Mesothelial cell of epicardium (in vitro differentiated cells): ENCODE measurements around the gene BLCAP. TPM values are rescaled to one million over a fixed set of nuclear protein-coding genes. Genes with fewer than 3 reads are reported as not detected.

Experiments
- DNase-seq, 2 experiments: peaks; one replicate each; pipeline ENCODE4 v3.0.0; 2021; ENCODE audit warnings: low spot score in 2 of 2; ENCODE audit not compliant: unreplicated experiment in 2 of 2
- H3K27ac Mint-ChIP-seq: 2 replicates; pipeline ENCODE4 v1.8.0; 2021; ENCODE audit warnings: mixed read lengths
- H3K27me3 Mint-ChIP-seq: 2 replicates; pipeline ENCODE4 v1.8.0; 2021; ENCODE audit warnings: low read depth, mixed read lengths
- H3K36me3 Mint-ChIP-seq: 2 replicates; pipeline ENCODE4 v1.8.0; 2021; ENCODE audit warnings: mixed read lengths
- H3K4me1 Mint-ChIP-seq: 2 replicates; pipeline ENCODE4 v1.8.0; 2021; ENCODE audit warnings: mixed read lengths
- H3K4me3 Mint-ChIP-seq: 2 replicates; pipeline ENCODE4 v1.8.0; 2021; ENCODE audit warnings: mild to moderate bottlenecking, moderate library complexity, mixed read lengths
- H3K9me3 Mint-ChIP-seq: 2 replicates; pipeline ENCODE4 v1.8.0; 2021; ENCODE audit warnings: mixed read lengths
- total RNA-seq: library from RNA; stranded (reverse); gene quantifications from 3 replicates; pipeline ENCODE4 v1.2.1, GENCODE V29; 2021
- TF ChIP-seq, protein P1 (sequence below): fragments of 200-600 bp; sonication (generic); IDR thresholded peaks from one replicate; pipeline ENCODE4 v1.5.0; 2021; ENCODE audit warnings: antibody characterized with exemption; ENCODE audit not compliant: unreplicated experiment

The BLCAP gene
- total RNA-seq, 1 donor from 2014 or later: 76.2 TPM

DNA sequence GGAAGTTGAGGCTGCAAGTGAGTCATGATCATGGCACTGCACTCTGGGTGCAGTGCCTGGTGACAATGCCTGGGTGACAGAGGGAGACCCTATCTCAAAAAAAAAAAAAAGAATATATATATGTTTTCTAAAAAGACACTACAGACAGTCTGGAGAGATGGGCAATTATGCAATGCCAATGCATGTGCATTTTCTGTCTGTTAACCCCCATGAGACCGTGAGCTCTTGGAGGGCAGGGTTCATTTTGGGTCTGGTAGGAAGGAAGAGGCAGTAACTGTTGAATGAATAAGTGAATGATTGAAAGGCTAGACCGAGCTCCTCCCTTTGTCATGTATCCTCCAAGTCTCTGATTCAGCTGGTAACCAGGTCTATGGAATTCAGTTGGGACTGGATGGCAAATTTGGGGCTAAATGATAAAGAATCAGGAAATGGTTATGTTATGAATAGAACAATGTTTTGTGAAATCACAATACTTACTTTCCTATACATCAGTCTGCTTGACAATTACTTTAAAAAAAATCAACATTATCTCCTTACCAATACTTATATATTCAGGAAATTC, 5.6 kb upstream of the BLCAP start:
- Mint-ChIP-seq H3K4me1 (peaks cover 10% of the 10 kb centered on the region), H3K4me3 (no peak overlapping the region), H3K9me3 (no peaks in the 10 kb centered on the region), H3K36me3 (no peaks in the 10 kb centered on the region), H3K27ac (no peak overlapping the region), H3K27me3 (no peaks in the 10 kb centered on the region)
- DNase-seq: no peak
- TF ChIP-seq, protein P1, sequence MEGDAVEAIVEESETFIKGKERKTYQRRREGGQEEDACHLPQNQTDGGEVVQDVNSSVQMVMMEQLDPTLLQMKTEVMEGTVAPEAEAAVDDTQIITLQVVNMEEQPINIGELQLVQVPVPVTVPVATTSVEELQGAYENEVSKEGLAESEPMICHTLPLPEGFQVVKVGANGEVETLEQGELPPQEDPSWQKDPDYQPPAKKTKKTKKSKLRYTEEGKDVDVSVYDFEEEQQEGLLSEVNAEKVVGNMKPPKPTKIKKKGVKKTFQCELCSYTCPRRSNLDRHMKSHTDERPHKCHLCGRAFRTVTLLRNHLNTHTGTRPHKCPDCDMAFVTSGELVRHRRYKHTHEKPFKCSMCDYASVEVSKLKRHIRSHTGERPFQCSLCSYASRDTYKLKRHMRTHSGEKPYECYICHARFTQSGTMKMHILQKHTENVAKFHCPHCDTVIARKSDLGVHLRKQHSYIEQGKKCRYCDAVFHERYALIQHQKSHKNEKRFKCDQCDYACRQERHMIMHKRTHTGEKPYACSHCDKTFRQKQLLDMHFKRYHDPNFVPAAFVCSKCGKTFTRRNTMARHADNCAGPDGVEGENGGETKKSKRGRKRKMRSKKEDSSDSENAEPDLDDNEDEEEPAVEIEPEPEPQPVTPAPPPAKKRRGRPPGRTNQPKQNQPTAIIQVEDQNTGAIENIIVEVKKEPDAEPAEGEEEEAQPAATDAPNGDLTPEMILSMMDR: no peak

DNA sequence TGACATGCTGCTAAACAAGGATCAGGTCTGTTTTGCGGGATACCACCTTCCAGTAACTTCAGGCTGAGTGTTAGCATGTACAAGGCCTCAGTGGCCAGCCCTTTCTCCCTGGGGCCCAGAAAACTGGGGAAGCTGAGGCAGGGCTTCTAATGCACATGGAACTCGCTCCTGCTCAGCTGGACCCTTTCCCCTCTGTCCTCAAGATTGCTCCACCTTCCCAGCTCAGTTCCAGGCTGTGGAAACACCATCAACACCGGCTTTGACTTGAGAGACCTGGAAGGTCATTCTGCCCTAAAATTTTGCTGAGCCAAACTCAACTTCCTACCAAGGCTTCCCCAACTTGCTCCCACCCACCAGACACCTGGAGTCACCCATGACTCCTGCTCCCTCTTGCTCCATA, 4.2 kb upstream of the BLCAP start:
- Mint-ChIP-seq H3K4me3 (no peak overlapping the region), H3K9me3 (no peaks in the 10 kb centered on the region), H3K27me3 (no peaks in the 10 kb centered on the region), H3K27ac (no peak overlapping the region), H3K36me3 (no peaks in the 10 kb centered on the region), H3K4me1 (peaks cover 12% of the 10 kb centered on the region)
- TF ChIP-seq, protein P1: no peak
- DNase-seq: no peak

DNA sequence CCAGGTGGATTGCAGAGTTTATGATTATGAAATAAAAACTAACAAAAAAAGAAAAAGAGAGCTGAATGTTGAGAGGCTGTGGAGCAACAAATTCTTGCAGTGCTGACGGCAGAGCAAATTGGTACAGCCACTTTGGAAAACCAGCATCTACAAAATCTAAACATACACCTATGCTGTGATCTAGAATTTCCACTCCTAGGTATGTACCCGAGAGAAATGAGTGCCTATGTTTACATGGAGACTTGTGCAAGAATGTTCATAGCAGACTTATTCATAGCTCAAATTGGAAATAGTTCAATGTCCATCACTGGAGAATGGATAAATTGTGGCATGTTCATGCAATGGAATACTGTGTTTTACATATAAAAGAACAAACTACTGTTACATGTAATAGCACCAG, 3.0 kb upstream of the BLCAP start:
- H3K4me1 Mint-ChIP-seq: peaks cover 24% of the 10 kb centered on the region
- TF ChIP-seq, protein P1: no peak
- H3K36me3 Mint-ChIP-seq: no peaks in the 10 kb centered on the region
- DNase-seq: no peak
- no peak overlapping the region for H3K4me3 Mint-ChIP-seq
- no peaks in the 10 kb centered on the region for H3K9me3 Mint-ChIP-seq
- no peak overlapping the region for H3K27ac Mint-ChIP-seq
- H3K27me3 Mint-ChIP-seq: no peaks in the 10 kb centered on the region

DNA sequence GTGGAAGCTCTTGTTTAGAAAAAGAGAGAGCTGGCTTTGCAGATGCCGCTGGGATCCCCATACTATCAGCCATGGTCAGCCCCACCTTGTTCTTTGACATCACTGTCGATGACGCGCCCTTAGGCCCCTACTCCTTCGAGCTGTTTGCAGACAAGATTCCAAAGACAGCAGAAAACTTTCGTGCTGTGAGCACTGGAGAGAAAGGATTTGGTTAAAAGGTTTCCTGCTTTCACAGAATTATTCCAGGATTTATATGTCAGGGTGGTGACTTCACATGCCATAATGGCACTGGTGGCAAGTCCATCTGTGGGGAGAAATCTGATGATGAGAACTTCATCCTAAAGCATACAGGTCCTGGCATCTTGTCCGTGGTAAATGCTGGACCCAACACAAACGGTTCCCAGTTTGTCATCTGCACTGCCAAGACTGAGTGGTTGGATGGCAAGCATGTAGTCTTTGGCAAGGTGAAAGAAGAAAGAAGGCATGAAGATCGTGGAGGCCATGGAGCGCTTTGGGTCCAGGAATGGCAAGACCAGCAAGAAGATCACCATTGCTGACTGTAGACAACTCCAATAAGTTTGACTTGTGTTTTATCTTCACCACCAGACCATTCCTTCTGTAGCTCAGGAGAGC, 2.4 kb upstream of the BLCAP start:
- TF ChIP-seq, protein P1: no peak
- no peak overlapping the region for H3K4me3 Mint-ChIP-seq
- H3K36me3 Mint-ChIP-seq: no peaks in the 10 kb centered on the region
- H3K4me1 Mint-ChIP-seq: peaks cover 29% of the 10 kb centered on the region
- no peaks in the 10 kb centered on the region for H3K27me3 Mint-ChIP-seq
- no peaks in the 10 kb centered on the region for H3K9me3 Mint-ChIP-seq
- H3K27ac Mint-ChIP-seq: no peak overlapping the region
- DNase-seq: no peak

DNA sequence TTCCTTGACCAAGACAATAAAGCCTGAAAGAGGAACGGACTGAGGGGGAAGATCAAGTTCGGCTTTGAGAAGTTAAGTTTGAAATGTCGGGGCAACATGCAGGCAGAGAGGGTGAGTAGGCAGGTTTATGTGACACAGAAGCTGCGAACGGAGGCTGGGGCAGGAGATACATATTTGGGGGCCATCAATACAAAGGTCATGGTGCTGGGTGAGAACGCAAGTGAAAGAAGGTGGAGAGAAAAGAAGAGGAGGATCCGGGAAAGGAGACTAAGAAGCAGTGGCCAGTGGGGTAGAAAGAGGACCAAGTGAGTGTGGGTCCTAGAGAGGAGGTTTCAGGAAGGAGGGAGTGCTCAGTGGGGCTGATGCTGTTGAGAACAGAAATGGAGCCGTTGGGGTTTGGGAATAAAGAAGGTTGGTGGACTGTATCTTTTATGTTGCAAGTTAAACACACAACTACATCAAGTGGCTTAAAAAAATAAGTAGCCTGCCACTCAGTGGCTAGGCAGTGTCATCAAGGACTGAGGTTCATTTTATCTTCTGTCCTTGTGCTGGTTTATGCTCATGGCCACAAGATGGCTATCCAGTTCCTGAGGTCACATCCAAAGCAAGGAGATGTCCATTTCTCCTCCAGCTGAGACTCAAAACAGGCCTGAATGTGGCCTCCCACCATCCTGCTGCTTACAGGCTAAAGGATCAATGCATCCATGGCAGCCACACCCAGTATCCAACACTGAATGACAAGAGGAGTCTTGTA, 1.7 kb upstream of the BLCAP start:
- Mint-ChIP-seq H3K36me3 (no peaks in the 10 kb centered on the region), H3K27ac (peak overlapping the region; percentile 35), H3K27me3 (no peaks in the 10 kb centered on the region), H3K4me3 (peak overlapping the region; percentile 92), H3K4me1 (peaks cover 34% of the 10 kb centered on the region), H3K9me3 (no peaks in the 10 kb centered on the region)
- DNase-seq: no peak
- TF ChIP-seq, protein P1: no peak
